Measurements from ENCODE around the gene ABCC2.
"Not testable (repeated sequence)": the region's sequence is repeated elsewhere in the genome, so short reads cannot be mapped to it uniquely, and the experiment has no call there.

Gene ABCC2

DNA sequence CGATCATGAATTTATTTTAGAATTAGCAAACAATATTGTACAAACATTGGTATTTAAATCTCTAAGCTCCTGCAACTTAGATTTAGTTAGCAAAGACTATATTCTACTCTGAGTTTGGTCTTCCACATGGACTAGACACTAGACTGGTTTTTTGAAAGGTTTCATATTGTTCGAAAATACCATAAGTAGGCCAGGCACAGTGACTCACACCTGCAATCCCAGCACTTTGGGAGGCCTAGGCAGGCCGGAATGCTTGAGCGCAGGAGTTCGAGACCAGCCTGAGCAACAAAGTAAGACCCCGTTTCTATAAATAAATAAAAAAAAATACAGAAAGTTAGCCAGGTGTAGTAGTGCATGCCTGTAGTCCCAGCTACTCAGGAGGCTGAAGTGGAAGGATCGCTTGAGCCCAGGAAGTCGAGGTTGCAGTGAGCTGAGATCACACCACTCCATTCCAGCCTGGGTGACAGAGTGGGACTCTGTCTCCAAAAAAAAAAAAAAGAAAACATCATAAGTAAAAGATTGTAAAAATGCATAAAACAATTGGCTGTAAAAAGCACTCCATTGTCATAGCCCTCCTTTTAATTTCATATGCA, 73.1 kb downstream of the ABCC2 start:
- Histone ChIP-seq H3K9me3 (ENCODE audit: control insufficient read depth in 1 of 2, low read length in 2 of 2) (no peaks in the 10 kb centered on the region), H3K4me3 (ENCODE audit: low read depth in 1 of 2, low read length in 2 of 2) (no peak overlapping the region), H3K27ac (ENCODE audit: low read length) (no peak overlapping the region), H3K27me3 (ENCODE audit: low read depth, low read length) (no peaks in the 10 kb centered on the region), H3K4me1 (ENCODE audit: control insufficient read depth in 1 of 2, insufficient read depth in 2 of 2, low read length in 2 of 2) (no peaks in the 10 kb centered on the region), H3K36me3 (ENCODE audit: control insufficient read depth in 1 of 2, insufficient read depth in 2 of 2, low read length in 2 of 2) (no peaks in the 10 kb centered on the region)

DNA sequence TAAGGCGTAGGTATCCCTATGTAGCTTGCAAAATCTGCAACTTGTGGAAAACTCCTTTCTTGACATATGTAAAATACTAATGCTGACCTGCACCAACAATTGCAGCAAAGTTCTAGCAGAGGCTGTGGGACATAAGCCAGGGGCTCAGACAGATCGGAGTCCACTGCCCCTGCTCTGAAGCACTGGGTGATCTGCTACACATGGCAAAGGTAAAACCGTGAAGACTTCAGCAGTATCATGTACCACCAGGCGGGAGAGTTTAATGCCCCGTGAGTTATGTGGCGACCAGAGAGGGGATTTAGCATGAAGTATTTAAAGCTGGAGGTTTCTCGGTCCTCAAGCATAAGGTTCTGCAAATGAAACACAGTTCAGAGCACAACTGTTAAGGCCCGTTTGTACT, 76.4 kb downstream of the ABCC2 start:
- H3K9me3 ChIP-seq (ENCODE audit: control insufficient read depth in 1 of 2, low read length in 2 of 2), result no peaks in the 10 kb centered on the region

DNA sequence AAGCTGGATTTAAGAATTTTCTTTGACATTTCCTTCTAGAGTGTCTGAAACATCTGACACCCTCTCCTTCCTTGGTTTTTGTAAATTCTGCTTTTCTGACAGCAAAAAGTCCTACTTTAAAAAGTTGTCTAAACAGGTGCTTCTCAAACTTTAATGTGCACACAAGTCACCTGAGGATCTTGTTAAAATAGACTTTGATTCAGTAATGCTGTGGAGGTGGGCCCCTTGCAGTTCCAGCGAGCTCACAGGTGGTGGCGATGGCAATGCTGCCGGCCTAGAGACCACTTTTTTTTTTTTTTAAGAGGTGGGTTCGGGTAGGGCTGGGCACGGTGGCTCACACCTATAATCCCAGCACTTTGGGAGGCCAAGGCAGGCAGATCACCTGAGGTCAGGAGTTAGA, 77.1 kb downstream of the ABCC2 start:
- Histone ChIP-seq H3K36me3 (ENCODE audit: control insufficient read depth in 1 of 2, insufficient read depth in 2 of 2, low read length in 2 of 2) (no peaks in the 10 kb centered on the region), H3K4me1 (ENCODE audit: control insufficient read depth in 1 of 2, insufficient read depth in 2 of 2, low read length in 2 of 2) (no peaks in the 10 kb centered on the region), H3K27me3 (ENCODE audit: low read depth, low read length) (no peaks in the 10 kb centered on the region), H3K4me3 (ENCODE audit: low read depth in 1 of 2, low read length in 2 of 2) (no peak overlapping the region), H3K9me3 (ENCODE audit: control insufficient read depth in 1 of 2, low read length in 2 of 2) (no peaks in the 10 kb centered on the region), H3K27ac (ENCODE audit: low read length) (no peak overlapping the region)

More for the DNA sequence above, 76.4 kb downstream of the ABCC2 start:
- H3K4me1 ChIP-seq (ENCODE audit: control insufficient read depth in 1 of 2, insufficient read depth in 2 of 2, low read length in 2 of 2), result no peaks in the 10 kb centered on the region
- no peak overlapping the region for H3K27ac ChIP-seq (ENCODE audit: low read length)
- no peaks in the 10 kb centered on the region for H3K27me3 ChIP-seq (ENCODE audit: low read depth, low read length)
- no peaks in the 10 kb centered on the region for H3K36me3 ChIP-seq (ENCODE audit: control insufficient read depth in 1 of 2, insufficient read depth in 2 of 2, low read length in 2 of 2)
- H3K4me3 ChIP-seq (ENCODE audit: low read depth in 1 of 2, low read length in 2 of 2), result no peak overlapping the region

DNA sequence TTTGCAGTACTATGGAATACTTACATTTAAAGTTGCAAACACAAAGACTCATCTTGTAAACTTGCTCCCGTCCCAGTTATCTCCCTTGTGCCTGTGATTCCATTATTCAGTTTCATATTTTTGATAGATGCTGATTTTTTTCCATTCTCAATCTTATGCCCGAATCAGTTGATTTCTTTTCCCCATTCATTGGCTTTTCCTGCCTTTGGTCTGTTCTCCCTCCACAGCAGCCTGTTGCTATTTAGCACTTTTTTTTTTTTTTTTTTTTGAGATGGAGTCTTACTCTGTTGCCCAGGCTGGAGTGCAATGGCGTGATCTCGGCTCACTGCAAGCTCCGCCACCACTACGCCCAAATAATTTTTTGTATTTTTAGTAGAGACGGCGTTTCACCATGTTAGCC, 78.0 kb downstream of the ABCC2 start:
- Histone ChIP-seq H3K27ac (ENCODE audit: low read length) (no peak overlapping the region), H3K4me3 (ENCODE audit: low read depth in 1 of 2, low read length in 2 of 2) (no peak overlapping the region), H3K9me3 (ENCODE audit: control insufficient read depth in 1 of 2, low read length in 2 of 2) (no peaks in the 10 kb centered on the region), H3K27me3 (ENCODE audit: low read depth, low read length) (no peaks in the 10 kb centered on the region), H3K4me1 (ENCODE audit: control insufficient read depth in 1 of 2, insufficient read depth in 2 of 2, low read length in 2 of 2) (no peaks in the 10 kb centered on the region), H3K36me3 (ENCODE audit: control insufficient read depth in 1 of 2, insufficient read depth in 2 of 2, low read length in 2 of 2) (no peaks in the 10 kb centered on the region)

DNA sequence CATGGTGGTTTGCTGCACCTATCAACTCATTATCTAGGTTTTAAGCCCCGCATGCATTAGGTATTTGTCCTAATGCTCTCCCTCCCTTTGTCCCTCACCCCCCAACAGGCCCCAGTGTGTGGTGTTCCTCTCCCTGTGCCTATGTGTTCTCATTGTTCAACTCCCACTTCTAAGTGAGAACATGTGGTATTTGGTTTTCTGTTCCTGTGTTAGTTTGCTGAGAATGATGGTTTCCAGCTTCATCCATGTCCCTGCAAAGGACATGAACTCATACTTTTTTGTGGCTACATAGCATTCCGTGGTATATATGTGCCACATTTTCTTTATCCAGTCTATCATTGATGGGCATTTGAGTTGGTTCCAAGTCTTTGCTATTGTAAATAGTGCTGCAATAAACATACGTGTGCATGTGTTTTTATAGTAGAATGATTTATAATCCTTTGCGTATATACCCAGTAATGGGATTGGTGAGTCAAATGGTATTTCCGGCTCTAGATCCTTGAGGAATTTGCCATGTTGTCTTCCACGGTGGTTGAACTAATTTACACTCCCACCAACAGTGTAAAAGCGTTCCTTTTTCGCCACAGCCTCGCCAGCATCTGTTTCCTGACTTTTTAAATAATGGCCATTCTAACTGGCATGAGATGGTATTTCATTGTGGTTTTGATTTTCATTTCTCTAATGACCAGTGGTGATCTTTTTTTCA, 81.2 kb downstream of the ABCC2 start:
- not testable (repeated sequence) for H3K9me3 ChIP-seq (ENCODE audit: control insufficient read depth in 1 of 2, low read length in 2 of 2); H3K4me3 ChIP-seq (ENCODE audit: low read depth in 1 of 2, low read length in 2 of 2); H3K4me1 ChIP-seq (ENCODE audit: control insufficient read depth in 1 of 2, insufficient read depth in 2 of 2, low read length in 2 of 2); H3K27ac ChIP-seq (ENCODE audit: low read length); H3K27me3 ChIP-seq (ENCODE audit: low read depth, low read length); H3K36me3 ChIP-seq (ENCODE audit: control insufficient read depth in 1 of 2, insufficient read depth in 2 of 2, low read length in 2 of 2)

DNA sequence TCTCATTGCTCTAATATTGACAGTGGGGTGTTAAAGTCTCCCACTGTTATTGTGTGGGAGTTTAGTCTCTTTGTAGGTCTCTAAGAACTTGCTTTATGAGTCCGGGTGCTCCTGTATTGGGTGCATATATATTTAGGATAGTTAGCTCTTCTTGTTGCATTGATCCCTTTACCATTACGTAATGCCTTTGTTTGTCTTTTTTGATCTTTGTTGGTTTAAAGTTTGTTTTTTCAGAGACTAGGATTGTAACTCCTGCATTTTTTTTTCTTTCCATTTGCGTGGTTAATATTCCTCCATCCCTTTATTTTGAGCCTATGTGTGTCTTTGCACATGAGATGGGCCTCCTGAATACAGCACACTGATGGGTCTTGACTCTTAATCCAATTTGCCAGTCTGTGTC, 84.8 kb downstream of the ABCC2 start:
- not testable (repeated sequence) for H3K4me3 ChIP-seq (ENCODE audit: low read depth in 1 of 2, low read length in 2 of 2); H3K27ac ChIP-seq (ENCODE audit: low read length); H3K4me1 ChIP-seq (ENCODE audit: control insufficient read depth in 1 of 2, insufficient read depth in 2 of 2, low read length in 2 of 2); H3K27me3 ChIP-seq (ENCODE audit: low read depth, low read length); H3K36me3 ChIP-seq (ENCODE audit: control insufficient read depth in 1 of 2, insufficient read depth in 2 of 2, low read length in 2 of 2); H3K9me3 ChIP-seq (ENCODE audit: control insufficient read depth in 1 of 2, low read length in 2 of 2)

DNA sequence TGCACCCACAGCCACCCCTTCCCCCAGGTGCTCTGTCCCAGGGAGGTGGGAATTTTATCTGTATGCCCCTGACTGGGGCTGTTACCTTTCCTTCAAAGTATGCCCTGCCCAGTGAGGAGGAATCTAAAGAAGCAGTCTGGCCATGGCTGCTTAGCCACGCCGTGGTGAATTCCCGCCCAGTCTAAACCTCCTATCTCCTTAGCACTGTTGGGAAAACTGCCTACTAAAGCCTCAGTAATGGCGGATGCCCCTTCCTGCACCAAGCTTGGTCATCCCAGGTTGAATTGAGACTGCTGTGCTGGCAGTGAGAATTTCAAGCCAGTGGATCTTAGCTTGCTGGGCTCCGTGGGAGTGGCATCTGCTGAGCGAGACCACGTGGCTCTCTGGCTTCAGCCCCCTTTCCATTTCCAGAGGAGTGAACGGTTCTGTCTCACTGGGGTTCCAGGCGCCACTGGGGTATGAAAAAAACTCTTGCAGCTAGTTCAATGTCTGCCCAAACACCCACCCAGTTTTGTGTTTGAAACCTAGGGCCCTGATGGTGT, 87.2 kb downstream of the ABCC2 start:
- Histone ChIP-seq H3K9me3 (ENCODE audit: control insufficient read depth in 1 of 2, low read length in 2 of 2) (peaks cover 0 to 7% of the 10 kb centered on the region in 2 donors), H3K36me3 (ENCODE audit: control insufficient read depth in 1 of 2, insufficient read depth in 2 of 2, low read length in 2 of 2) (peaks cover 0 to 5% of the 10 kb centered on the region in 2 donors), H3K27ac (ENCODE audit: low read length) (no peak overlapping the region), H3K27me3 (ENCODE audit: low read depth, low read length) (no peaks in the 10 kb centered on the region), H3K4me3 (ENCODE audit: low read depth in 1 of 2, low read length in 2 of 2) (no peak overlapping the region), H3K4me1 (ENCODE audit: control insufficient read depth in 1 of 2, insufficient read depth in 2 of 2, low read length in 2 of 2) (no peaks in the 10 kb centered on the region)

DNA sequence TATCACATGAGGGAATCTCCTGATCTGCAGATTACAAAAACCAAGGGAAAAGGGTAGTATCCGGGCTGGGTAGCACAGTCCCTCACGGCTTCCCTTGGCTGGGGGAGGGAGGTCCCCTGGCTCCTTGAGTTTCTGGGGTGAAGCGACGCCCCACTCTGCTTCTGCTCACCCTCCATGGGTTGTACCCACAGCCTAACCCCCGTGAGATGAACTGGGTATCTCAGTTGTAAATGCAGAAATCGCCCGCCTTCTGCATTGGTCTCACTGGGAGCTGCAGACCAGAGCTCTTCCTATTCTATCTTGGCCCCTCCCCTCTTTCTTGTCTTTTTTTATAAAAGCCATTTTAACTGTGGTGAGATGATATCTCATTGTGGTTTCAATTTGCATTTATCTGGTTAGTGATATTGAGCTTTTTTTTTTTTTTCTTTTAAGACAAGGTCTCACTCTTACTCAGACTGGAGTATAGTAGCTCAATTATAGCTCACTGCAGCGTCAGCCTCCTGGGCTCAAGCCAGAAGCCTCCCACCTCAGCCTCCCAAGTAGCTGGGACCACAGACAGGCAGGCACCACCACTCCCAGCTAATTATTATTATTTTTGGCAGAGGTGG, 87.8 kb downstream of the ABCC2 start:
- Histone ChIP-seq H3K27ac (ENCODE audit: low read length) (no peak overlapping the region), H3K4me1 (ENCODE audit: control insufficient read depth in 1 of 2, insufficient read depth in 2 of 2, low read length in 2 of 2) (no peaks in the 10 kb centered on the region), H3K4me3 (ENCODE audit: low read depth in 1 of 2, low read length in 2 of 2) (no peak overlapping the region), H3K9me3 (ENCODE audit: control insufficient read depth in 1 of 2, low read length in 2 of 2) (peaks cover 0 to 7% of the 10 kb centered on the region in 2 donors), H3K27me3 (ENCODE audit: low read depth, low read length) (no peaks in the 10 kb centered on the region), H3K36me3 (ENCODE audit: control insufficient read depth in 1 of 2, insufficient read depth in 2 of 2, low read length in 2 of 2) (peaks cover 0 to 5% of the 10 kb centered on the region in 2 donors)

DNA sequence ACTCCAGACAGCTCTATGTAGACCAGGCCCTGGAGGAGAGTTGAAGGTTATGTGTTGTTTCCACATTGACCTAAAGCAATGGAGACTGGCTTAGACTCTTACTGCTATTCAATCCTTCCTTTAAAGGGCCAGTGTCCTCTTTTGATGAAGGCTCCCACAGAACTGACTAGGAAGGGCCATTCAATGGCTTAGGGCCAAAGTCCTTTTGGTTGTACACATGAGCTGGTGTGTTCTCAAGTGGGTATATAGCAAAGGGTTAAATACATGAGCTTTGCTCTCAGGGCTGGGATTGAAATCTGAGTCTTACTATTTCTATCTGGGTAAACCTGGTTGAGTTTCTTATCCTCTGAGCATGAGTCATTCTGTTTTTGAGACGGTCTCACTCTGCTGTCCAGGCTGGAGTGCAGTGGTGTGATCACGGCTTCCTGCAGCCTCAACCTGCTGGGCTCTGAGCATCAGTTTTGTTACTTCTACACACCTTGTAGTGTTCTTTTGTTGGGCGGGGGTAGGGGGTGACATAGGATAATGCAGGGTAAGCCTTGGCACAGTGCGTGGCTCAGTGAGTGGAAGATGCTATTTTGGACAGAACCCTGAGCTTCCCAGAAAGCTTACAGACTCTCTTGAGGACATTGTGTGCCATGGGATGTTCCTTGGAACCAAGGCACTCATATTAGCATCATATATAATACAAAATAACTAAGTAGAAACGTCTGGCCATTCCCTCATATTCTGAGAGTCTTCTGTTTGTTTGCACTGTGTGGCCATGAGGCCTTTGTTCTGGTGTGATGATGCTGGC, 90.1 kb downstream of the ABCC2 start:
- Histone ChIP-seq H3K27ac (ENCODE audit: low read length) (no peak overlapping the region), H3K4me3 (ENCODE audit: low read depth in 1 of 2, low read length in 2 of 2) (no peak overlapping the region), H3K9me3 (ENCODE audit: control insufficient read depth in 1 of 2, low read length in 2 of 2) (no peaks in the 10 kb centered on the region), H3K4me1 (ENCODE audit: control insufficient read depth in 1 of 2, insufficient read depth in 2 of 2, low read length in 2 of 2) (no peaks in the 10 kb centered on the region), H3K36me3 (ENCODE audit: control insufficient read depth in 1 of 2, insufficient read depth in 2 of 2, low read length in 2 of 2) (peaks cover 17 to 25% of the 10 kb centered on the region in 2 donors), H3K27me3 (ENCODE audit: low read depth, low read length) (no peaks in the 10 kb centered on the region)

DNA sequence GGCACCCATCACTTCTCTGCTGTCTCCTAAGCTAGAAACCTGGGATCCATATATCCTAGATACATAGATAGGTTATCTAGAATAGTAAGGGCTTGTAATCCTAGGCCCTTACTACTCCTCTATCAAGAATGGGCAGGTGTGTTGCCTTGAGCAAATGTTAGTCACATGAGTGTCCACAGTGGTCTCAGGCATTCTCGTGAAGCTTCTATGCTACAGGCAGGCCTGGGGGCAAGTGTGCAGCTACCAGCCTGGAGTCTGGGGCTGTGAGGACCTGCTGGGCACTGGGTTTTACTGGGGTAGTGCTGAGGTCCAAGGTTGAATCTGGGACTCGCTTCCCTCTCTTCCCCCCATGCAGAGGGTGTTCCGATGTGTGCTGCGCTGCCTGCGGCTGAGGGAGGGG, 91.4 kb downstream of the ABCC2 start:
- H3K9me3 ChIP-seq (ENCODE audit: control insufficient read depth in 1 of 2, low read length in 2 of 2), result no peaks in the 10 kb centered on the region
- no peak overlapping the region for H3K27ac ChIP-seq (ENCODE audit: low read length)
- H3K27me3 ChIP-seq (ENCODE audit: low read depth, low read length), result no peaks in the 10 kb centered on the region
- peaks cover 25 to 36% of the 10 kb centered on the region in 2 donors for H3K36me3 ChIP-seq (ENCODE audit: control insufficient read depth in 1 of 2, insufficient read depth in 2 of 2, low read length in 2 of 2)
- H3K4me1 ChIP-seq (ENCODE audit: control insufficient read depth in 1 of 2, insufficient read depth in 2 of 2, low read length in 2 of 2), result no peaks in the 10 kb centered on the region
- H3K4me3 ChIP-seq (ENCODE audit: low read depth in 1 of 2, low read length in 2 of 2), result no peak overlapping the region
